ENCODE measurements around the gene SRGN. TPM values are rescaled to one million over a fixed set of nuclear protein-coding genes. Genes with fewer than 3 reads are reported as not detected.
A peak's percentile ranks its signal among the peaks of the same experiment; 100 is the strongest.

SRGN gene
- total and polyA plus RNA-seq, 2 of the 13 experiments (the other 11 are each of a cell fraction or from before 2014, with no cell fraction given): 0.09 TPM; not detected in 1

- TF ChIP-seq RBFOX2 (IDR thresholded peaks at IDR 0.05; ENCODE audit: low read depth, low read length) (peak; percentile 82), SYNCRIP (IDR thresholded peaks at IDR 0.05; ENCODE audit: insufficient read depth, low read depth, low read length) (no peak), BRD4 (CRISPR knock-in tag; IDR thresholded peaks at IDR 0.05) (no peak), ZNF589 (CRISPR knock-in tag; conservative IDR thresholded peaks at IDR 0.05) (no peak), NCOA5 (CRISPR knock-in tag; IDR thresholded peaks at IDR 0.05) (no peak), ZNF276 (CRISPR knock-in tag; IDR thresholded peaks at IDR 0.05; ENCODE audit: low read depth) (peak; percentile 81), IRF1 (CRISPR knock-in tag; IDR thresholded peaks at IDR 0.05; ENCODE audit: low read depth) (no peak), TRIM22 (IDR thresholded peaks at IDR 0.05) (no peak), SNAPC4 (CRISPR knock-in tag; IDR thresholded peaks at IDR 0.05) (no peak), ZNF333 (CRISPR knock-in tag; IDR thresholded peaks at IDR 0.05; ENCODE audit: borderline replicate concordance) (0 out of 2 replicates have a peak, but pooled peaks have one; percentile 12), HINFP (CRISPR knock-in tag; IDR thresholded peaks at IDR 0.05; ENCODE audit: low read depth) (no peak; the same call in 1 of the 2 replicates), ZNF879 (CRISPR knock-in tag; IDR thresholded peaks at IDR 0.05) (peak; percentile 67; the same call in 1 of the 2 replicates), ZNF672 (CRISPR knock-in tag; IDR thresholded peaks at IDR 0.05) (no peak), MTF1 (CRISPR knock-in tag; IDR thresholded peaks at IDR 0.05) (no peak), MAZ (IDR thresholded peaks at IDR 0.05; ENCODE audit: borderline replicate concordance, low read depth, low read length) (peak; percentile 94), MAZ (CRISPR knock-in tag; IDR thresholded peaks at IDR 0.05; ENCODE audit: low read depth) (peak; percentile 90)
Observed at GRCh38 chr10:69123747-69124562, 36.1 kb downstream of the SRGN start, which contains the start of gene VPS26A (continued).
